Renal cortical epithelial cell (primary cell): ENCODE data around the gene SLAMF6. TPM values are rescaled to one million over a fixed set of nuclear protein-coding genes. Genes with fewer than 3 reads are reported as not detected.

Experiments
- total RNA-seq: library from RNA; depleted of rRNA; stranded (reverse); fragments of >200 nt; gene quantifications from 2 replicates; pipeline ENCODE4 v1.2.3, GENCODE V29; 2014

SLAMF6 gene
- total RNA-seq, 1 donor from 2014 or later: not detected

Other genes starting within 250 kb of the SLAMF6 start
- 42.7 and 65.3 TPM in 2 replicates for gene PEX19, start 238.1 kb downstream of the SLAMF6 start, total RNA-seq
- gene COPA, start 180.0 kb downstream of the SLAMF6 start, total RNA-seq: 206 and 250 TPM in 2 replicates
- gene NCSTN, start 179.9 kb downstream of the SLAMF6 start, total RNA-seq: 113 and 168 TPM in 2 replicates
- gene NHLH1, start 156.2 kb downstream of the SLAMF6 start, total RNA-seq: 0.05 TPM in 1 of 2 replicates, not detected in the other
- gene VANGL2, start 122.7 kb downstream of the SLAMF6 start, total RNA-seq: 4.2 and 17.7 TPM in 2 replicates
- gene CD84, start 56.2 kb upstream of the SLAMF6 start, total RNA-seq: not detected in 2 replicates
- gene SLAMF1, start 123.8 kb upstream of the SLAMF6 start, total RNA-seq: not detected in 2 replicates
- not detected in 2 replicates for gene CD48, start 188.6 kb upstream of the SLAMF6 start, total RNA-seq
- 0.17 TPM in 1 of 2 replicates, not detected in the other for gene SLAMF7, start 216.0 kb upstream of the SLAMF6 start, total RNA-seq